Osteocyte (in vitro differentiated cells): ENCODE results near the gene ZNF280C. TPM values are rescaled to one million over a fixed set of nuclear protein-coding genes. Genes with fewer than 3 reads are reported as not detected.

ENCODE experiments used
- DNase-seq: peaks from one replicate; pipeline ENCODE4 v3.0.0; 2021; ENCODE audit warnings: mixed read lengths; ENCODE audit not compliant: unreplicated experiment; ENCODE audit errors: extremely low spot score
- H3K27ac Mint-ChIP-seq: one replicate; pipeline ENCODE4 v1.8.0; 2021; ENCODE audit warnings: mild to moderate bottlenecking, mixed read lengths; ENCODE audit not compliant: unreplicated experiment
- H3K27me3 Mint-ChIP-seq: one replicate; pipeline ENCODE4 v1.8.0; 2021; ENCODE audit warnings: mixed read lengths; ENCODE audit not compliant: unreplicated experiment
- H3K36me3 Mint-ChIP-seq: one replicate; pipeline ENCODE4 v1.8.0; 2021; ENCODE audit warnings: mixed read lengths; ENCODE audit not compliant: unreplicated experiment
- H3K4me1 Mint-ChIP-seq: one replicate; pipeline ENCODE4 v1.8.0; 2021; ENCODE audit warnings: mixed read lengths; ENCODE audit not compliant: unreplicated experiment
- H3K4me3 Mint-ChIP-seq: one replicate; pipeline ENCODE4 v1.8.0; 2021; ENCODE audit warnings: mild to moderate bottlenecking, moderate library complexity, mixed read lengths; ENCODE audit not compliant: unreplicated experiment
- H3K9me3 Mint-ChIP-seq: one replicate; pipeline ENCODE4 v1.8.0; 2021; ENCODE audit warnings: mixed read lengths; ENCODE audit not compliant: unreplicated experiment
- total RNA-seq: library from RNA; stranded (reverse); gene quantifications from 2 replicates; pipeline ENCODE4 v1.2.1, GENCODE V29; 2021
- TF ChIP-seq, protein P1 (sequence below): fragments of 200-600 bp; sonication (generic); IDR thresholded peaks from 2 replicates; pipeline ENCODE4 v1.5.0; 2021; ENCODE audit warnings: antibody characterized with exemption, mild to moderate bottlenecking, moderate library complexity

The ZNF280C gene
- total RNA-seq, 1 donor from 2014 or later: 6.3 TPM

DNA sequence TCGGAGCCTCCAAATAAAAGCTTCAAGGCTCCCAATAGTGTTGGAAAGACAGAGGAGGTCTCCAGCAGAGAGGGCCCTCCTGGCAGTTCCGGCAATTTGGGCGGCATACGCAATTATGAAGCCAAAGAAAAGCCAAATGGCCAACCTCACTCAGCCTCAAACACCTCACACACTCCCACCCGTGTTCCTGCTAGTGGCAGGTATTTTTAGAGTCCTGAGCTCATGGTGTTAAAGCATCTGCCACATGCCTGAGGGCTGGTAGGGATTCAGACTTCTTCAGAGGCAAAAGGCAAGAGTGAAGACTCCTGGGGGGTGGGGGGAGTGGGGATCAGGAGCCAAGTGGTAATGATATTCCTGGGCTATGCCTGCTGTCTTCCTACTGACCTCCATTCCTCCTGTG, 89.5 kb downstream of the ZNF280C start:
- no peaks in the 10 kb centered on the region for H3K27me3 Mint-ChIP-seq
- no peak overlapping the region for H3K27ac Mint-ChIP-seq
- TF ChIP-seq, protein P1, sequence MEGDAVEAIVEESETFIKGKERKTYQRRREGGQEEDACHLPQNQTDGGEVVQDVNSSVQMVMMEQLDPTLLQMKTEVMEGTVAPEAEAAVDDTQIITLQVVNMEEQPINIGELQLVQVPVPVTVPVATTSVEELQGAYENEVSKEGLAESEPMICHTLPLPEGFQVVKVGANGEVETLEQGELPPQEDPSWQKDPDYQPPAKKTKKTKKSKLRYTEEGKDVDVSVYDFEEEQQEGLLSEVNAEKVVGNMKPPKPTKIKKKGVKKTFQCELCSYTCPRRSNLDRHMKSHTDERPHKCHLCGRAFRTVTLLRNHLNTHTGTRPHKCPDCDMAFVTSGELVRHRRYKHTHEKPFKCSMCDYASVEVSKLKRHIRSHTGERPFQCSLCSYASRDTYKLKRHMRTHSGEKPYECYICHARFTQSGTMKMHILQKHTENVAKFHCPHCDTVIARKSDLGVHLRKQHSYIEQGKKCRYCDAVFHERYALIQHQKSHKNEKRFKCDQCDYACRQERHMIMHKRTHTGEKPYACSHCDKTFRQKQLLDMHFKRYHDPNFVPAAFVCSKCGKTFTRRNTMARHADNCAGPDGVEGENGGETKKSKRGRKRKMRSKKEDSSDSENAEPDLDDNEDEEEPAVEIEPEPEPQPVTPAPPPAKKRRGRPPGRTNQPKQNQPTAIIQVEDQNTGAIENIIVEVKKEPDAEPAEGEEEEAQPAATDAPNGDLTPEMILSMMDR: no peak
- H3K36me3 Mint-ChIP-seq: no peaks in the 10 kb centered on the region
- H3K9me3 Mint-ChIP-seq: peaks cover 6% of the 10 kb centered on the region
- DNase-seq: peak; percentile 53
- H3K4me1 Mint-ChIP-seq: peaks cover 12% of the 10 kb centered on the region
- H3K4me3 Mint-ChIP-seq: no peak overlapping the region

DNA sequence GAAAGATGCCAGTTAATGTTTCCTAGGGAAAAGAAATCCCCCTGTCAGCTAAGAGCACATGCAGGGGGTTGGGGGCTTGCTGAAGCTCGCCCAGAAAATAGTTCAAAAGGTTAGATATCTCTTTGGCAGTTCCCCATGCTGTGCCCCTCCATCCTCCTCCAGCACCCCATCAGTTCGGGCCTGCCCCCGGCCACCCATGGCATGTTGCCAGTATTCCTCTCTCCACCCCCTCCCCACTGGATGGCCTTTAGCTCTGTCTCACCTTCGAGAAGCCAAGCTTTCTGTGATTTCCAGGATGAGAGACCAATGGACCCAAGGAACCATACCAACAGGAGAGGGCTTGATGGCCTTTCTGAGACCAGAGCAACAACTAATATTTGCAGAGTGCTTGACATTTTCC, 91.8 kb downstream of the ZNF280C start:
- Mint-ChIP-seq H3K27ac (no peak overlapping the region), H3K27me3 (no peaks in the 10 kb centered on the region), H3K9me3 (peaks cover 6% of the 10 kb centered on the region), H3K36me3 (no peaks in the 10 kb centered on the region), H3K4me3 (no peak overlapping the region), H3K4me1 (peaks cover 32% of the 10 kb centered on the region)
- TF ChIP-seq, protein P1: no peak
- peak; percentile 77 for DNase-seq

DNA sequence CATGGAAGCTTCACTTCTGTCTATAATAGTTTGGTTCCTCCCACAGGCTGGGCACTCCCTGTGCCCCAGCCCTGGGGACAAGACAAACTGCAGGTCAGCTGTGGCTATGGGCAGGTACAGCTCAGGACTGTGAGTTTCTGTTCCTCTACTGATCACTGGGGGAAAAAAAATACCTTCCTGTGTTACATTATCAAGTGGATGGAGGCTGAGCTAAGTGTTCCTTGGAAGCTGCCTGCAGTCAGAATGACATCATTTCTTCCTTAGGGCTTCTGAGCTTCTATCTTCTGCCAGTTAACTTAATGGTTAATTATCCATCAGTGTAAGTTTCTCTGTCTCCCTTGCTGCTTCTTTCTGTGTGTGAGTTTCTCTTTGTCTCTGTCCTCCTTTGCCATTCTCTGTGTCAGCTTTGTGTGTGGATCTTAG, 92.3 kb downstream of the ZNF280C start:
- Mint-ChIP-seq H3K27me3 (no peaks in the 10 kb centered on the region), H3K9me3 (peaks cover 6% of the 10 kb centered on the region), H3K4me3 (no peak overlapping the region), H3K4me1 (peaks cover 32% of the 10 kb centered on the region), H3K36me3 (no peaks in the 10 kb centered on the region), H3K27ac (no peak overlapping the region)
- TF ChIP-seq, protein P1: no peak
- DNase-seq: no peak

DNA sequence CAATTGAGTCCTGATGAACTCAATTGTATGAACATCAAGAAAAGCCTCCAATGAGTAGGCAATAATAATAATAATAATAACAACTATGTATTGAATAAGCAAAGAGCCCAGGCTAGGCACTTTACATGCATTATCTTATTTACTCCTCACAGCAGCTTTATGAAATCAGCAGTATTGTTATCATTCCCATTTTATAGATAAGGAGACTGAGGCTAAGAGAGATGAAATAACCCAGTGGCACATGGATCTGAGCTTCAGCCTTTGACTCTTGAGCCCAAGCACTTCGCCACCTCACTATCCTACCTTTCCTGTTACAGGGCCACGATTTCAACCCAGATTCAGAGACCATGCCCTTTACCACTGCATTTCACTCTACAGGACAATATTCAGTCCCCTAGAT, 93.8 kb downstream of the ZNF280C start:
- H3K27me3 Mint-ChIP-seq: no peaks in the 10 kb centered on the region
- peaks cover 6% of the 10 kb centered on the region for H3K9me3 Mint-ChIP-seq
- TF ChIP-seq, protein P1: no peak
- H3K4me3 Mint-ChIP-seq: no peak overlapping the region
- no peak overlapping the region for H3K27ac Mint-ChIP-seq
- H3K36me3 Mint-ChIP-seq: no peaks in the 10 kb centered on the region
- DNase-seq: no peak
- peaks cover 32% of the 10 kb centered on the region for H3K4me1 Mint-ChIP-seq

DNA sequence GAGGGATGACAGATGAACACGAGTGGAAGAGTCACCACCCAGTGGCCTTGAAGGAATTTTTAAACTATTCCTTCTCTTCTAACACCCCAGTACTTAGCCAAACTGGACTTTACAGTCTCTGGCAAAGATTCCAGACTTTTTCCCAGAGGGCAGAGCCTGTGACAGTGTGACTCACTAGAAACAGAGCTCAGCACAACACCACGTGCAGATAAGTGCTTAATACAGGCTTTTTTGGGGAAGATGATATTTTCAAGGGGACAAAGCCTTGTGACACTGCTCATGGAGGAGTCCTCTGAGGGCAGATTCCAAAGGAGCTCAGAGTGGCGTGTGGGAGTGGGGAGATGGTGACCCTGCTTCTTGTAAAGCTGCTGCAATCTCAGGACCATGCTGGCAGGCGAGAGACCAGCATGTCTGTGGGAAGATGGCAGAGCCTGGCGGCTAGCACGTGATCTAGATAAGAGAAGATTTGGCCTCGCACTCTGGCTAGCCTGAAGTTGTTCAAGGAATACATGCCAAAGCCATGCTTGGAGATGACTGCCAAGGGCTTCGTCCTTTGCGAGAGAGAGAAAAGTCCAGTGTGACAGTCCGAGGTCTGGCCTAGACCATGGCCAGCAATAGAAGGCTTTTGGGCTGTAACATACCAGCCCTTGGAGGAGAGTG, 94.5 kb downstream of the ZNF280C start:
- Mint-ChIP-seq H3K36me3 (no peaks in the 10 kb centered on the region), H3K27me3 (no peaks in the 10 kb centered on the region), H3K9me3 (peaks cover 6% of the 10 kb centered on the region), H3K4me1 (peaks cover 27% of the 10 kb centered on the region), H3K27ac (peak overlapping the region; percentile 92), H3K4me3 (peak overlapping the region; percentile 10)
- TF ChIP-seq, protein P1: no peak
- DNase-seq: peak; percentile 63
